ELR (cell line): ENCODE results near the gene TYMP.

Experiments
- DNase-seq: peaks from one replicate; pipeline ENCODE4 v3.0.0-alpha.2; 2015; ENCODE audit warnings: low read depth

Gene TYMP

GRCh38 chr22:50483556-50483955, 46.3 kb downstream of the TYMP start:
- no peak for DNase-seq

GRCh38 chr22:50483106-50483505, 46.7 kb downstream of the TYMP start:
- DNase-seq = no peak

GRCh38 chr22:50482107-50483074, 47.4 kb downstream of the TYMP start:
- no peak for DNase-seq

GRCh38 chr22:50481440-50482106, 48.2 kb downstream of the TYMP start, which contains the start of gene ADM2:
Gene ADM2 (plus strand): TSS chr22:50481543. CDS start chr22:50481848, 305 bp downstream.
- DNase-seq = peak; percentile 24

- DNase-seq = no peak
Observed at GRCh38 chr22:50481045-50481439, 48.8 kb downstream of the TYMP start.

- no peak for DNase-seq
Observed at GRCh38 chr22:50479721-50480120, 50.1 kb downstream of the TYMP start.

GRCh38 chr22:50477923-50478322, 51.9 kb downstream of the TYMP start:
- DNase-seq = no peak

GRCh38 chr22:50476868-50477267, 52.9 kb downstream of the TYMP start:
- no peak for DNase-seq
